ENCODE results near the gene LRTM2.

DNA sequence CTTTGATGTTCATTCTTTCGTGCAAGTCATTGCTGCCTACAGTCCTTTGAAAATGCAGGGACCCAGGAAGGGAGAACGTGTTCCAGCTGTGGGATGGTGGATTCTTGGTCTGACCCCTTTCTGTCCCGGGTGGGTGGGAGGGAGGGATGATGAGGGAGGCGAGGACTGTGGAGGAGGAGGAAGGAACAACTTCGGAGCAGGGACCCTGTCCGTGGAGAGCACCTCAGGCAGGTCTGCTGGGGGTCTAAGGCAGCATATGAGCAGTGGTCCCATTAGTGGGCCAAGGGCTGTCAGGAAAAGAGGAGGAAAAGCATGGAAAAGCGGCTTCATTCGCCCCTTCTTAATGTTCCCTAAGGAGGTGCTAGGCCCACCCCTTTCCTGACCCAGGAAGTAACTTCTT lies 62.0 kb downstream of the LRTM2 start:
- TF ChIP-seq, protein P1, sequence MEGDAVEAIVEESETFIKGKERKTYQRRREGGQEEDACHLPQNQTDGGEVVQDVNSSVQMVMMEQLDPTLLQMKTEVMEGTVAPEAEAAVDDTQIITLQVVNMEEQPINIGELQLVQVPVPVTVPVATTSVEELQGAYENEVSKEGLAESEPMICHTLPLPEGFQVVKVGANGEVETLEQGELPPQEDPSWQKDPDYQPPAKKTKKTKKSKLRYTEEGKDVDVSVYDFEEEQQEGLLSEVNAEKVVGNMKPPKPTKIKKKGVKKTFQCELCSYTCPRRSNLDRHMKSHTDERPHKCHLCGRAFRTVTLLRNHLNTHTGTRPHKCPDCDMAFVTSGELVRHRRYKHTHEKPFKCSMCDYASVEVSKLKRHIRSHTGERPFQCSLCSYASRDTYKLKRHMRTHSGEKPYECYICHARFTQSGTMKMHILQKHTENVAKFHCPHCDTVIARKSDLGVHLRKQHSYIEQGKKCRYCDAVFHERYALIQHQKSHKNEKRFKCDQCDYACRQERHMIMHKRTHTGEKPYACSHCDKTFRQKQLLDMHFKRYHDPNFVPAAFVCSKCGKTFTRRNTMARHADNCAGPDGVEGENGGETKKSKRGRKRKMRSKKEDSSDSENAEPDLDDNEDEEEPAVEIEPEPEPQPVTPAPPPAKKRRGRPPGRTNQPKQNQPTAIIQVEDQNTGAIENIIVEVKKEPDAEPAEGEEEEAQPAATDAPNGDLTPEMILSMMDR (IDR thresholded peaks at IDR 0.05): no peak
- no peak for TF ChIP-seq EP300 (IDR thresholded peaks at IDR 0.05)
- TF ChIP-seq POLR2A (IDR thresholded peaks at IDR 0.05): no peak

Data from gastroesophageal sphincter (tissue), 3 donors.